Thyroid gland (tissue), 4 donors: Measurements from ENCODE around the gene MORF4L1.

Source experiments
- POLR2A ChIP-seq, 2 donors: fragments of 450-650 bp; IDR thresholded peaks; one replicate each; pipeline ENCODE4 v1.6.1; 2017; ENCODE audit warnings: antibody characterized with exemption in 2 of 2, mild to moderate bottlenecking in 2 of 2, moderate library complexity in 1 of 2
- TF ChIP-seq, protein P1 (sequence below), 6 experiments: fragments of 200-600 bp in 3 of 6; fragments of 450-650 bp in 3 of 6; sonication (generic) in 3 of 6; IDR thresholded peaks; one replicate each; pipeline ENCODE4 v1.5.1; 2016 to 2019; ENCODE audit warnings: antibody characterized with exemption in 6 of 6, mild to moderate bottlenecking in 2 of 6, inconsistent platforms in 1 of 6, moderate library complexity in 1 of 6

- TF ChIP-seq, protein P1, sequence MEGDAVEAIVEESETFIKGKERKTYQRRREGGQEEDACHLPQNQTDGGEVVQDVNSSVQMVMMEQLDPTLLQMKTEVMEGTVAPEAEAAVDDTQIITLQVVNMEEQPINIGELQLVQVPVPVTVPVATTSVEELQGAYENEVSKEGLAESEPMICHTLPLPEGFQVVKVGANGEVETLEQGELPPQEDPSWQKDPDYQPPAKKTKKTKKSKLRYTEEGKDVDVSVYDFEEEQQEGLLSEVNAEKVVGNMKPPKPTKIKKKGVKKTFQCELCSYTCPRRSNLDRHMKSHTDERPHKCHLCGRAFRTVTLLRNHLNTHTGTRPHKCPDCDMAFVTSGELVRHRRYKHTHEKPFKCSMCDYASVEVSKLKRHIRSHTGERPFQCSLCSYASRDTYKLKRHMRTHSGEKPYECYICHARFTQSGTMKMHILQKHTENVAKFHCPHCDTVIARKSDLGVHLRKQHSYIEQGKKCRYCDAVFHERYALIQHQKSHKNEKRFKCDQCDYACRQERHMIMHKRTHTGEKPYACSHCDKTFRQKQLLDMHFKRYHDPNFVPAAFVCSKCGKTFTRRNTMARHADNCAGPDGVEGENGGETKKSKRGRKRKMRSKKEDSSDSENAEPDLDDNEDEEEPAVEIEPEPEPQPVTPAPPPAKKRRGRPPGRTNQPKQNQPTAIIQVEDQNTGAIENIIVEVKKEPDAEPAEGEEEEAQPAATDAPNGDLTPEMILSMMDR (IDR thresholded peaks at IDR 0.05): no peak
- TF ChIP-seq POLR2A (IDR thresholded peaks at IDR 0.05): no peak
Observed at GRCh38 chr15:78841891-78842290, 30.8 kb upstream of the MORF4L1 start.
